Testis (tissue), 3 donors: ENCODE data around the gene PPP1R18. TPM values are rescaled to one million over a fixed set of nuclear protein-coding genes. Genes with fewer than 3 reads are reported as not detected.

ENCODE experiments used
- DNase-seq: peaks from one replicate; pipeline ENCODE4 v3.0.0-alpha.2; 2019
- H3K27ac ChIP-seq, 2 donors: fragments of 200-600 bp; sonication (generic); one replicate each; pipeline ENCODE4 v1.5.1; 2019
- H3K27me3 ChIP-seq: fragments of 200-600 bp; sonication (generic); one replicate; pipeline ENCODE4 v1.5.1; 2019
- H3K36me3 ChIP-seq: fragments of 200-600 bp; sonication (generic); one replicate; pipeline ENCODE4 v1.5.1; 2017; ENCODE audit warnings: low read depth; ENCODE audit errors: missing control alignments
- H3K4me1 ChIP-seq: fragments of 200-600 bp; sonication (generic); one replicate; pipeline ENCODE4 v1.5.1; 2019
- H3K4me3 ChIP-seq, 2 donors: fragments of 200-600 bp; sonication (generic); one replicate each; pipeline ENCODE4 v1.5.1; 2017 to 2019
- H3K9me3 ChIP-seq: fragments of 200-600 bp; sonication (generic); one replicate; pipeline ENCODE4 v1.5.1; 2017
- POLR2A ChIP-seq: fragments of 450-650 bp; IDR thresholded peaks from one replicate; pipeline ENCODE4 v1.6.1; 2017; ENCODE audit warnings: antibody characterized with exemption, mild to moderate bottlenecking, moderate library complexity
- WGBS, 2 donors: methylation state at CpG; one replicate each; pipeline ENCODE4 v1.1.5; 2018; 5-methylcytosine and 5-hydroxymethylcytosine counted together
- intact Hi-C: fragments of 100-400 bp; cut with DNase I; formaldehyde crosslinking; loops from one replicate; pipeline ENCODE4 v1.15.1; 2023; ENCODE audit warnings: low total_unique reads
- polyA plus RNA-seq: library from polyadenylated mRNA; stranded (reverse); fragments of 350-450 nt; fragmentation: Illumina TruSeq; extraction: RNeasy Lipid Tissue Mini Kit (QIAGEN cat#74804); gene quantifications from one replicate; pipeline ENCODE4 v1.2.3, GENCODE V29; 2014; ENCODE audit warnings: low read depth, low replicate concordance; ENCODE audit not compliant: insufficient read depth
- total RNA-seq, 2 donors: library from RNA; depleted of rRNA; stranded (reverse); fragments of >200 nt; gene quantifications; one replicate each; pipeline ENCODE4 v1.2.3, GENCODE V29; 2016
- TF ChIP-seq, protein P1 (sequence below), 3 experiments: fragments of 450-650 bp in 2 of 3; fragments of 200-600 bp in 1 of 3; sonication (generic) in 1 of 3; IDR thresholded peaks; one replicate each; pipeline ENCODE4 v1.5.1; 2016 to 2019; ENCODE audit warnings: antibody characterized with exemption in 3 of 3, mild to moderate bottlenecking in 2 of 3, moderate library complexity in 1 of 3

Gene PPP1R18
- total and polyA plus RNA-seq, 3 donors from 2014 or later, result 9.0 to 24.9 (median 9.3) TPM

DNA sequence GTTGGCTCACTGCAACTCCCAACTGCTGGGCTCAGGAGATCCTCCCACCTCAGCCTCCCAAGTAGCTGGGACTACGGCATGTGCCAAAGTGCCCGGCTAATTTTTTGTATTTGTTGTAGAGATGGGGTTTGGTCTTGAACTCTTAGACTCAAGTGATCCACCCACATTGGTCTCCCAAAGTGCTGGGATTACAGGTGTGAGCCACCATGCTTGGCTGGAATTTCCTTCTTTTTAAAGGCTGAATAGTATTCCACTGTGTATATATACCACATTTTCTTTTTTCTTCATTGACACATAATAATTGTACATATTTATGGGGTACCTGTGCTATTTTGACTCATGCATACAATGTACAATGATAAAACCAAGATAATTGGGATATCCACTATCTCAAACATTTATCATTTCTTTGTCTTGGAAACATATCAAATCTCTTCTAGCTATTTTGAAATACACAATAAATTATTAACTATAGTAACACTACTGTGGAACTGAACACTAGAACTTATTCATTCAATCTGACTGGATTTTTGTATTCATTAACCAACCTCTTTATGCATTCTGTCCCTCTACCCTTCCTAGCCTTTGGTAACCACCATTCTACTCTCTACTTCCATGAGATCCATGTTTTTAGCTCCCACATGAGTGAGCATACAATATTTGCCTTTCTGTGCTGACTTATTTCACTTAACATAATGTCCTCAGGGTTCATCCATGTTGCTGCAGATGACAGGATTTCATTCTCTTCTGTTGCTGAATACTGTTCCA, 22.8 kb upstream of the PPP1R18 start:
- Histone ChIP-seq H3K36me3 (no peaks in the 10 kb centered on the region), H3K4me1 (no peaks in the 10 kb centered on the region), H3K4me3 (no peak overlapping the region), H3K9me3 (no peaks in the 10 kb centered on the region), H3K27me3 (no peaks in the 10 kb centered on the region), H3K27ac (no peak overlapping the region)
- WGBS, 2 donors, result 96 to 97% methylated on average over 2 of the region's 2 CpGs
- no peak for DNase-seq
- TF ChIP-seq, protein P1, sequence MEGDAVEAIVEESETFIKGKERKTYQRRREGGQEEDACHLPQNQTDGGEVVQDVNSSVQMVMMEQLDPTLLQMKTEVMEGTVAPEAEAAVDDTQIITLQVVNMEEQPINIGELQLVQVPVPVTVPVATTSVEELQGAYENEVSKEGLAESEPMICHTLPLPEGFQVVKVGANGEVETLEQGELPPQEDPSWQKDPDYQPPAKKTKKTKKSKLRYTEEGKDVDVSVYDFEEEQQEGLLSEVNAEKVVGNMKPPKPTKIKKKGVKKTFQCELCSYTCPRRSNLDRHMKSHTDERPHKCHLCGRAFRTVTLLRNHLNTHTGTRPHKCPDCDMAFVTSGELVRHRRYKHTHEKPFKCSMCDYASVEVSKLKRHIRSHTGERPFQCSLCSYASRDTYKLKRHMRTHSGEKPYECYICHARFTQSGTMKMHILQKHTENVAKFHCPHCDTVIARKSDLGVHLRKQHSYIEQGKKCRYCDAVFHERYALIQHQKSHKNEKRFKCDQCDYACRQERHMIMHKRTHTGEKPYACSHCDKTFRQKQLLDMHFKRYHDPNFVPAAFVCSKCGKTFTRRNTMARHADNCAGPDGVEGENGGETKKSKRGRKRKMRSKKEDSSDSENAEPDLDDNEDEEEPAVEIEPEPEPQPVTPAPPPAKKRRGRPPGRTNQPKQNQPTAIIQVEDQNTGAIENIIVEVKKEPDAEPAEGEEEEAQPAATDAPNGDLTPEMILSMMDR (IDR thresholded peaks at IDR 0.05), result no peak
- TF ChIP-seq POLR2A, result no peak
- intact Hi-C loops, result no loop called here

DNA sequence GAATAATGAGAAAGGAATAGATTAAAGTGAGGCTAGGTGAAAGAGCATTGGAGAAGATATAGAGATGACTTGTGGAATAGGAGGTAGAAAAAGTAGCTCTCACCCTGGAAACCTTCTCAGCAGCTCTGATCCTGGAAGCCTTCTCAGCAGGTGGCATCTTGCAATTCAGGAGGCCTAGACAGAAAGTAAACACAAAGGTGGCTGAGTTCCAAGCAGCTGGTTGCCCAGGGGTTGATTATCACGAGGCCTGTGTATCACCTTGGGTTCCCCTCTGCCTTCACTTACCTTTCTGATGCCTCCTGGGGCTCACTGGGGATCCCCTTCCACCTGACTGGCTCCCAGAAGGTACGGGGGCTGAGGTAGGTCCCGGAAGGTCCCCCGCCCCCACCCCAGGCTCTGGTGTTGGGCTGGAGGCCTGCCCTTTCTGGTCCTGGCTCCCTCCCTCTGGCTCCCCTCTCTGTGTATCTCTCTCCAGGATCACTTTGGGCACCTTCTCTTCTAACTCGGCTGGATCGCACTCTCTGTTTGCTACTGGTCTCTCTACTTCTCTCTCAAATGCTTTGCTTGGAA, 20.9 kb upstream of the PPP1R18 start:
- Histone ChIP-seq H3K27me3 (no peaks in the 10 kb centered on the region), H3K4me1 (no peaks in the 10 kb centered on the region), H3K36me3 (no peaks in the 10 kb centered on the region), H3K4me3 (no peak overlapping the region), H3K27ac (no peak overlapping the region), H3K9me3 (no peaks in the 10 kb centered on the region)
- no peak for DNase-seq
- 89 to 90% methylated on average over 5 to 6 of the region's 6 CpGs for WGBS, 2 donors
- intact Hi-C loops, result no loop called here
- TF ChIP-seq POLR2A, result no peak
- TF ChIP-seq, protein P1 (IDR thresholded peaks at IDR 0.05), result no peak

- no peaks in the 10 kb centered on the region for H3K27me3 ChIP-seq
- no peak overlapping the region for H3K27ac ChIP-seq
- H3K4me3 ChIP-seq, result no peak overlapping the region
- intact Hi-C loops, result no loop called here
- no peaks in the 10 kb centered on the region for H3K9me3 ChIP-seq
- 79 to 87% methylated on average over 4 of the region's 4 CpGs for WGBS, 2 donors
- no peaks in the 10 kb centered on the region for H3K36me3 ChIP-seq
- H3K4me1 ChIP-seq, result no peaks in the 10 kb centered on the region
- DNase-seq, result no peak
- TF ChIP-seq POLR2A, result no peak
- TF ChIP-seq, protein P1 (IDR thresholded peaks at IDR 0.05), result no peak
These were observed 19.2 kb upstream of the PPP1R18 start for GRCh38 chr6:30705620-30706019.

DNA sequence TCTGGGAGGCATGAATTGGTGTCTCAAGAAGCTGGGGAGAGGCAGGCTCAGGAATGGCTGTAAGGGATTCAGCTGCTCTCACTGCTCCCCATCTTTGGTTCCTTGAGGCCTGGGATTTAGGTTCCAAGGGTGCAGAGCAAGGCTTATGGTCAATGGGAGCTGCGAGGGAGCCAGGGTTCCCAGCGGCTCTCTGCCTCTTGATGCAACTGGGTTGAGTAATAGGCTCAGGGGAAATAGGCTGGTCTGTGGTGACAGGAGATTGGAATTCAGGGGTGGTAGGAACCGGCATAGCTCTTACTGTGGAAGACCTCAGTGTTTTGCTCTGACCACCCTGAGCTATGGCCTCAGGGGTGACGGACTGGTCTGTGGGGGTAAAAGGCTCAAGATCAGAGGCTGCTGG, 17.4 kb upstream of the PPP1R18 start:
- no peak for DNase-seq
- no peak for TF ChIP-seq POLR2A
- TF ChIP-seq, protein P1 (IDR thresholded peaks at IDR 0.05), result no peak
- Histone ChIP-seq H3K4me1 (no peaks in the 10 kb centered on the region), H3K9me3 (no peaks in the 10 kb centered on the region), H3K36me3 (no peaks in the 10 kb centered on the region), H3K4me3 (no peak overlapping the region), H3K27ac (no peak overlapping the region), H3K27me3 (no peaks in the 10 kb centered on the region)
- intact Hi-C loops, result no loop called here
- WGBS, 2 donors, result 96 to 100% methylated on average over 4 of the region's 4 CpGs

GRCh38 chr6:30703011-30703410, 16.6 kb upstream of the PPP1R18 start:
- intact Hi-C loops, result no loop called here
- Histone ChIP-seq H3K4me1 (no peaks in the 10 kb centered on the region), H3K27ac (no peak overlapping the region), H3K27me3 (no peaks in the 10 kb centered on the region), H3K4me3 (no peak overlapping the region), H3K9me3 (no peaks in the 10 kb centered on the region), H3K36me3 (no peaks in the 10 kb centered on the region)
- TF ChIP-seq, protein P1 (IDR thresholded peaks at IDR 0.05), result no peak
- no peak for TF ChIP-seq POLR2A
- 95% methylated on average over 6 to 10 of the region's 10 CpGs for WGBS, 2 donors
- DNase-seq, result no peak
